Measurements from ENCODE around the gene CDH11. TPM values are rescaled to one million over a fixed set of nuclear protein-coding genes. Genes with fewer than 3 reads are reported as not detected.

Gene CDH11
- total and polyA plus RNA-seq, 9 of the 15 experiments (the other 6 are each of a cell fraction or from before 2014, with no cell fraction given): 0.18 TPM; not detected in 8

- ChIA-PET CTCF (ENCODE audit: low intra/inter-chr PET ratio) (no interaction called here), POLR2A (no interaction called here)
- H2AFZ ChIP-seq (ENCODE audit: low read depth, low read length): no peak overlapping the region
- H3K4me2 ChIP-seq (ENCODE audit: insufficient read depth, low read length): no peak overlapping the region
- 0% methylated on average over 2 of the region's 2 CpGs for WGBS (ENCODE audit: insufficient coverage, low coverage, missing lambda C conversion rate)
- ATAC-seq (no peak), DNase-seq (ENCODE audit: extremely low read depth in 1 of 4, low spot score in 3 of 4) (no peak), FAIRE-seq (no peak)
- in situ Hi-C loops (cut with MboI) (no loop called here), intact Hi-C loops (cut with micrococcal nuclease) (no loop called here)
- no peaks in the 10 kb centered on the region for H3K79me2 ChIP-seq (ENCODE audit: control insufficient read depth, insufficient read depth, low read length)
- no peaks in the 10 kb centered on the region for H3K36me3 ChIP-seq (ENCODE audit: control insufficient read depth, insufficient read depth, low read length)
- H4K20me1 ChIP-seq (replicated peaks; ENCODE audit: control insufficient read depth, insufficient read depth, low read length): no peaks in the 10 kb centered on the region
- no peaks in the 10 kb centered on the region for H3K4me1 ChIP-seq (replicated peaks in 1 of 2; ENCODE audit: control insufficient read depth in 2 of 2, insufficient read depth in 2 of 2, low read length in 2 of 2)
- H3K9me1 ChIP-seq (ENCODE audit: control insufficient read depth, insufficient read depth, low read length): no peaks in the 10 kb centered on the region
- no peak overlapping the region for H3K27ac ChIP-seq (ENCODE audit: extremely low read depth, low read depth, low read length)
- no peak overlapping the region for H3K4me3 ChIP-seq
- H3K27me3 ChIP-seq (ENCODE audit: control insufficient read depth in 2 of 2, insufficient read depth in 2 of 2, low read length in 2 of 2): no peaks in the 10 kb centered on the region
- BruUV-seq (replicated peaks): no TSS peak
- H3K9ac ChIP-seq (ENCODE audit: insufficient read depth in 1 of 2, low read depth in 2 of 2, low read length in 2 of 2): no peak overlapping the region
- TF ChIP-seq NR3C1 (CRISPR knock-in tag; IDR thresholded peaks at IDR 0.05) (no peak), ETV6 (IDR thresholded peaks at IDR 0.05; ENCODE audit: borderline replicate concordance in 1 of 2, low read depth in 2 of 2, low read length in 1 of 2) (no peak), ETV6 (CRISPR knock-in tag; IDR thresholded peaks at IDR 0.05; ENCODE audit: borderline replicate concordance) (no peak), ZNF696 (CRISPR knock-in tag; conservative IDR thresholded peaks at IDR 0.05) (no peak), CBX1 (IDR thresholded peaks at IDR 0.05; ENCODE audit: low read depth) (no peak), ZBTB43 (CRISPR knock-in tag; IDR thresholded peaks at IDR 0.05) (no peak), CBFB (CRISPR knock-in tag; IDR thresholded peaks at IDR 0.05) (no peak), ZNF395 (CRISPR knock-in tag; IDR thresholded peaks at IDR 0.05) (no peak), ELF2 (CRISPR knock-in tag; IDR thresholded peaks at IDR 0.05) (no peak), KDM1A (IDR thresholded peaks at IDR 0.05) (no peak), ZNF174 (CRISPR knock-in tag; IDR thresholded peaks at IDR 0.05) (no peak)
- no peaks in the 10 kb centered on the region for H3K9me3 ChIP-seq (replicated peaks; ENCODE audit: control insufficient read depth, insufficient read depth, low read depth, low read length)
Observed at GRCh38 chr16:65064131-65064530, 57.7 kb downstream of the CDH11 start.

Data from K562 (cell line).